GM18498 (cell line): Measurements from ENCODE around the gene GRB10.

Source experiments
- ATAC-seq: cut with Tn5 transposase; IDR thresholded peaks from one replicate; pipeline ENCODE4 v1.9.1; 2021; ENCODE audit warnings: mild to moderate bottlenecking, moderate library complexity; ENCODE audit not compliant: unreplicated experiment

Gene GRB10

DNA sequence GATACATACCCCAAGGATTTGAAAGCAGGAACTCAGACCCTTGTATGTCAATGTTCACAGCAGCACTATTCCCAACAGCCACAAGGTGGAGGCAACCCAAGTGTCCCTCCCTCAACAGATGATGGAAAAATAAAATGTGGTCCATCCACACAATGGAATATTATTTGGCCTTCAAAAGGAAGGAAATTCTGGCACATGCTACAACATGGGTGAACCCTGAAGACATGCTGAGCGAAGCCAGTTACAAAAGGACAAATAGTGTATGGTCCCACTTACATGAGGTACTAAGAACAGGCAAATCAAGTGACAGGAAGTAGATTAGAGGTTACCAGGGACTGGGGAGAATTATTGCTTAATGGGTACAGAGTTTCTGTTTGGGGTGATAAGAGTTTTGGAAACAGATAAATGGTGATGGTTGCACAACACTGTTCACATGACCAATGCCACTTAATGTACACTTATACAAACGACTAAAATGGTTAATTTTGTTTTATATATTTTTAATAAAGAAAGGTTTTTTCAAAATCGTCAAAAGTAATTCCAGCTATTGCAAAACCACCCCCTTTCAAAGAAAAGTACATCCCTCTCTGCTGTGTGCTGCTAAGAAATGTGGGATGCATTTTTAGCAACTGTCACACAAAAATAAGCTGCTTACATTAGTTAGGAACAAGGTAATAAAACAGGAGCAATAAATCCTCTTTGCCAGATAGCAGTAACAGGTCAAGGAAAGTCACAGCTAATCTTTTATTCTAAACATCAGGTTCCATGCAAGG lies 85.7 kb downstream of the GRB10 start:
- no peak for ATAC-seq

DNA sequence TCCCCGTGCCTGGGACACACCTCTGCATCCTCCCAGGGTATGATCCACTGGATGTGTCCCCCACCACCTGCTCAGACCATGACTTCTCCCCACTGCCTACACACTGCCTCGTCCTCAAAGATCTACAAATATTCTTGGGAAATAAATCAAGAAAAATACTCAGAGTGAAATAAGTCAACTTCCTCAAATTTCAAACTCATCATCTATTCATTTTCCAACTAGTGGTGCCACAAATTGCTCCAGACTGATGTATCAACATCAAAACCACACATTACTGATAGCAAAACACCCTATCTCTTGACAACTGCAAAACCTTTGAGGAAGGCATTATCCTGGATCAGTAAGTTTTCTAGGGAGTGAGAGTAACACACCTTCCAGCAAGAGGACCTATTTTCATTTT lies 87.7 kb downstream of the GRB10 start:
- ATAC-seq = no peak

DNA sequence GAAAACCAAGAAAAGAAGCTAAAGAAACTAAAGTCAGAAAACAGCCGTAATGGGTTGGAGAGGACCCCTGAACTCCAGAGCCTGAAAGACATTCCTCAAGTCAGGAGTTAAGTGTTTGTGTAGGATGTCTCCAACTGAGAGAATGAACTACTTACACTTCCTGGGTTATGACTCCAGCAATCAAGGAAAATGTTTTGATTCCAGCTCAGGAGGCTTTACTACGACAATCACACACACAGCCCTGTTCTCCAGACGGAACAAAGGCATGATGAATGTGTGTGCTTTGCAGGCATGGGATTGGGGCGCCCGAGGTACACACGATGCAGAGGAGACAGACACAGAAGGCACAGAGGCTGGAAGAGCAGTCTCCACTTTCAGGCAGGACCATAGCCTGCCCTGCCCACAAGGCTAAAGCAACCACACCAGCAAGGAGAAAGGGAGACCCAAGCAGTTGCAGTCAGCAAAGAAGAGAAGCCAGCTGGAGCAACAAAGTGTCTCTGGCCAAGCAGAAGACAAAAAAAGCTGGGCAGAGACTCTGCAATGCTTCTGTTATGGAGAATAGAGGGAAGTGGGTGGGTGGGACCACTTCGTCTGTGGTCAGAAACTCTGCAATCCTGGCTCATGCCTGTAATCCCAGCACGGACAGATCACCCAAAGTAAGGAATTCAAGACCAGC lies 89.1 kb downstream of the GRB10 start:
- no peak for ATAC-seq

DNA sequence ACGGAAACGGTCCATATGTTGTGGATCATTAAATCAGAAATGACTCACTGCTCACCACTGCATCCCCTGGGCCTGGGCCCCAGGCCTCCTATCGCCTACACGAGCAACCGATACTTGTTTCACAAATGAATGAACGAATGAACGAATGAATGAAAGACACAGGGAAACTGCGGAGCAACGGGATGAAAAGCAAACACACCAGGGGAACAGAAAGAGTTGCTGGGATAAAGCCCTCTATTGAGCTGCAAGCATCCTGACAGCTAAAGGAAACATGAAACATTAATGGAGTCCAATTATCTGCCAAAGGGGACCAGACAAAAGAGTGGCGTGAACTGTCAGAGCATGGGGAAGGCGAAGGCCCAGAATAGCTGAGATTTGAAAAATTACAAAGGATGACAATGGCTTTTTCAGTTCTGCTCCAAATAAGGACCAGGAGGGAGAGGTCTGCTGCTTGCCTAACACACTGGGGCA lies 92.1 kb downstream of the GRB10 start:
- no peak for ATAC-seq

DNA sequence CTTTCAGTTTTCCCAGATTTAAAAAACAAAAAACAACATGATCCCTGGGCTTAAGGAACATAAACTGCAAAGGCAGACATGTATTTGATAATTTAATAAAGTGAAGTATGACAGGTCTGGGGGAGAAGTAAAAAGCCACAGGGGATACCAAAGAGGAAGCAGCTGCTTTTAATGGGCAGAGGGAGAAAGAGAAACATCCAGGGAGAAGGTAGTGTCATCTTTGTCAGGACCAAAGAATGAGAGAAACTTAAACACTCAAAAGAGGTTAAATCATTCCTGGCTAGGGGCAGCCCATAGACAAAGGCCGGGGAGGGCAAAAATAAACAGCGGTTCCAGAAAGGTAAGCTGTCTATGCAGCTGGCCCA lies 94.5 kb downstream of the GRB10 start:
- no peak for ATAC-seq

DNA sequence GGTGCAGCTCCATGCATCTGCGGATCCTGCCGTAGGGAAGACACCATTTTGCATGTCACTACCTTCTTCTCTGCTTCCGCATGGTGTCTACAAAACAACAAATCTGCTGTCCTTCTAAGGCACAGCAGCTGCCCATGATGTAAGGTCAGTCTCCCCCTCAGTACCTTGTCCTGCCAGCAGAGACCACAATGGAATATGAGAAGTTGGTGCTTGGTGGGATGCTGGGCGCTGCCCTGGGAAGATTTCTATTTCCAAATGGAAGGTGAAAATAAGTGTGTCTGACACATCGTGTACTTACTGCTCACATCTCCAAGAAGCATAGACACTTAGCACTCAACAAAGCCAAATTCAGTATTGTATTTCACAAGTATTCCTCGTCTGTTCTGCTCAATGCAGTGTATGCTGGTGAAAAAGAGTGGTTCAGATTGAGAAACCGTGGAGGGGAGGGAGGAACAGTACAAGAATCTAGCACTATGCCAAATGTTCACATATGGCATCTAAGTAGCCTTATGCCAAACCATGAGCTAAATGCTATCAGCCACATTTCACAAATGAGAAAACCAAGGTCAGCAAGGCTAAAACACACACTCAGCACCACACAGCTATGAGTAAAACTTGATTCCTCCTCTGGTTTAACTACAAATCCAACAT lies 95.0 kb downstream of the GRB10 start:
- no peak for ATAC-seq

DNA sequence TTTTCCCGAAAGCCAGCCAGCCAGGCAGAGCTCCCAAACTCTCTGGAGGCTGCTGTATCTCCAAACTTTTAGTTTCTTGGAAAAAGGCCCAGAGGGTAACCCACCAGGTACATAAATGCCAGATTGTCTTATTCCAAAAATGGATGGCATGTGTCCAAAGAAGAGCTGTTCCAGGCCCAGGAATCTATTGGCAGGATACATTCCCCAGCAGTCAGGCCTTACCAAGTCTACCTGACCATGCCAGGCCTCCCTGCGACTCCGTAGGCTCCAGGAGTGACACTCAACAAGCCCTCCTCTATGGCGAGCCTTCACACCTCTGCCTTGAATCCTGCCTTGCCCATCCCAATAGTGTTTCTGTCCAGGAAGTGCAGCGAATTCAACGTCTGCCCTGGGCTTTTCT lies 95.6 kb downstream of the GRB10 start:
- no peak for ATAC-seq

DNA sequence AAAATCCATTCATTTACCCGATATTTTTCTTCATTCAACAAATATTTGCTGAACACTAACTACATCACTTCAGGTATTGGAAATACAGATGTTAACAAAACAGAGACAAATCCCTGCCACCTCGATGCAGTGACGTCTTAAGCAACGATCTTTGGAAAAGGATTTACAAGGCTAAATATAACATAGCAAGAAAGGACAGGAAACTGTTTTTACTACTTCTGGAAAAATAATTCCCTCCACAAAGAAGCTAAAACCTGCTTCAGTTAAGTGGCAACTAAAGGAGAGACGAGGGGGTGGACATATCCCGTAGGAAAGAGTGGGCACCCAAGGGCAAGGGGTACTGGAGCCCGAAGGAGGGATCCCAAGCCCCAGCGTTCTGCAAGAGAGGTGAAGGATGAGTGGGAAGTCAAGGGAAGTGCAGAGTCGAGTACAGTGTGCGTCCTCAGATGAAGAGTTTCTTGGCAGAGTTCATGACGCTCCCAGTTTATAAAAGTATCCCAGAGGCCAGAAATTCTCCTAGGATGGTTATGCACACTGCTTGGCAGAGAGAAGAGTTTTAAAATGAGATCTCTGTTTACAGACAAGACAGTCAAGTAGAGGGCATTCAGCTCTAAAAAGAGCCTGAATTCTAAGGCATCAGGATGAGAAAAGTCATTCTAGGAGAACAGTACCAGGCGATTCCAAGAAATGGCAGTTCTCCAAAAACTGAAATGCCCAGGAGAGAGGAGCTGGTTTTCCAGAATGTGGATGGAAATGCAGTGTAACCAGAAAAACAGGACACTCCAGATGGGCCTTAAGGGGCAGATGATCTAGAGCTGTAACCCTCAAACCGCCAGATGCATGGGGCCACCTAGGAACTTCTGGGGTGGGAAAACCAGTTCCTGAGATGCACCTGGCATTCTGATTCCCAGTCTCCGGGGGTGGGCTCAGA lies 97.3 kb downstream of the GRB10 start:
- ATAC-seq = no peak

DNA sequence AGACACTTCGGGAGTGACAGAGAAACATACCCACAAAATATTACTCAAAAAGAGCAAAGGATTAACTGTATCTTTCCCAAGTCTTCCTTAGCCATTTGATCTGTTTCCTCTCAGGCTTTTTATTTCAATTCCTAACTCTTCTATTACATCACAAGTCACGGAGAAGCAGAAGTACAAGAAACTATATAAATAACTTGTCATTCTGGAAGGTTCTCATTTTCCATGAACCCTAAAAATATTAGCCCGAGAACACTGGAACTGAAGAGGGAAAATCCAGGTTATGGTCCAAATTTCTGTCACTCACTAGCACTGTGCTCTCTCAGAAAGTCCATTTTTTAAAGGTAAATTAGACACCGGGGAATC lies 98.0 kb downstream of the GRB10 start:
- no peak for ATAC-seq

DNA sequence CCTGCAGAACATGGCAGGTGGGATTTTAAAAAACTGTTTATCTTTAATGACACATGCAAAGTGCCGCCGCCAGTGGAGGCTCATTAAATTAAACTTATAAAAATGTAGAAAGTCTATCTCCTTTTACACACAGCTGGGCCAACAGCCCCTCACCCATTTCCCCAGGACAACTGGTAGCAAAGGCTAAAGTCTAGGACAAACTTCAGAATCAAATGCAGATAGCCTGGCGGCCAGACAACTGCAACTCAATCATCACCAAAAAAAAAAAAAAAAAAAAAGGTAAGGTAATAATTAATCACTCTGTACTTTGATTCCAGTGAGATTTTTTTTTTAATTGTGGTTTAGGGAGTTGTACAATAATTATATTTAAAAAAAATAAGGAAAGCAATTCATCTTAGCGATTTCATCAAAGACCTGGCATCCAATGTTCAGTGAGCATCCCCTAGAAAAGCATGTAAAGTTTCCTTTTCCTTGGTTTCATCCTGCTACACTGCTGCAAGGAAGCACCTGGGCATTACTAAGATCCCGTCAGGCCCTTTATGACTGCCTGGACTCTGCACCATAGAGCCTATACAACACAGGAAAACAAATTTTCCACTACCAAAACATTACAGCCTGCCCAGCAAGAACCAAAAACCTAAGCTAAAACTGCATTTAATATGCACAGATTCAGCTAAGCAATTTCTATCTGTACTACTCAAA lies 98.5 kb downstream of the GRB10 start:
- no peak for ATAC-seq

DNA sequence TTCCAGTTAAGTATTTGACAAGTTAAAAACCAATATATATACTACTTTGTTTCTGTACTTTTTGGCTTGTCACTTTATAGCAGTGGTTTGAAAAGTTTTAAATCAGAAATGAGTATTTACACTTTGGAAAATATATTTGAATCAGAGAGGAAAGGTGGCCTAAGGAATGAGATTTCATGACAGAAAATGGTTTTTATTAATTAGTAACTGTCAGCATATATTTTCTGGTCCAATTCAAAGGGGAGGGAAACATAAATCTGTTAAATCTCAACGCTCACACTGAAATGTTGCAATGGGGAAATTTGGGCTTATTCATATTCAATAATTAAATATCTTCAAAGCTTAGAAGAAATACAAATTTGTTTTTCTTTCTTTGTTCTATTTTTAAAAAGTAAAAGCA lies 100.1 kb downstream of the GRB10 start:
- no peak for ATAC-seq

DNA sequence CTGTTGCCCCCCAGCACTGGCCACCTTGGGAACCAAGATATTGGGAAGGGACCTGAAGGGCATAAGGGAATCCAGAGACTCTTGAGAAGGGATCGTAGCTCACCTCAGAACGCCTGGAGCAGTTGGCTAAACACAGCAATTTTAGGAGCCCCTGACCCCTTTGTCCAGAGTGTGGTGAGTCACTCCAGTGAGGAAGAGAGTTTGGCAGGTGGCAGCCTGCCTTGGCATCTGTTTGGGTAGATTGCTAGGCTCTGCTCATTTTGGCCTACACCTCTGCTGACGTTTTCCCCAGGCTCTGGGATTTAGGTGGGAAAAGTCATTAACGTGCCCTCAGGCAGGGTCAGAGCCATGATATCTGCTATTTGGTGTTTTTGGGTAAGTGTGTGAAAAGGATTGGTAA lies 100.6 kb downstream of the GRB10 start:
- ATAC-seq = no peak

DNA sequence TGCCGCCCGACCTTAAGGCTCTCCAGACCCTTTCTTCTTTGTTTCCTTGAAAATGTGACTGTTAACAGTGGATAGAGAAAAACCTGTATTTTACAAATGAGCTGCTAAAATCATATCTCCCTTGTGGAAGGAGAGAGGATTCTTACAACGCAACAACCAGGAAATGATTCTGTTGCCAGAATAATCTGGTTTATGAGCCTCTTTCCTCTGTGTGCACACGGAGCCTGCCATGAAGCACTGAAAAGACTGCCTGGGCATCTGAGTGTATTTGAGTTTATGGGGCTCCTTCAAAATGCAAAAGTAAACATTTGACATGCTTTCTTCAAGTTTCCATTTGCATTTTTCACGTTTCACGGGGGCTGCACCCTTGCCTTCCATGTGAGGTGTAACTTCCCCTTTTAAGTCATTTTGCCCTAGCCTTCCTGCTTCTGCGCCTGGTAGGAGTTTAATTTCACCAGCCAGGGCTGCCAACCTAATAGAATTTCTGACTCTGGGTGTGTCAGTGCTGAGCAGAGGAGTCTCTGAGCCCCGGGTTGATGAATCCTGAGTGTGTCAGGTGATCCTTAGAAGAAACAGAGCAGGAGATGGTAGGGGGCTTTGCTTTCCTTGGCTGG lies 101.2 kb downstream of the GRB10 start:
- peak; percentile 41 for ATAC-seq

DNA sequence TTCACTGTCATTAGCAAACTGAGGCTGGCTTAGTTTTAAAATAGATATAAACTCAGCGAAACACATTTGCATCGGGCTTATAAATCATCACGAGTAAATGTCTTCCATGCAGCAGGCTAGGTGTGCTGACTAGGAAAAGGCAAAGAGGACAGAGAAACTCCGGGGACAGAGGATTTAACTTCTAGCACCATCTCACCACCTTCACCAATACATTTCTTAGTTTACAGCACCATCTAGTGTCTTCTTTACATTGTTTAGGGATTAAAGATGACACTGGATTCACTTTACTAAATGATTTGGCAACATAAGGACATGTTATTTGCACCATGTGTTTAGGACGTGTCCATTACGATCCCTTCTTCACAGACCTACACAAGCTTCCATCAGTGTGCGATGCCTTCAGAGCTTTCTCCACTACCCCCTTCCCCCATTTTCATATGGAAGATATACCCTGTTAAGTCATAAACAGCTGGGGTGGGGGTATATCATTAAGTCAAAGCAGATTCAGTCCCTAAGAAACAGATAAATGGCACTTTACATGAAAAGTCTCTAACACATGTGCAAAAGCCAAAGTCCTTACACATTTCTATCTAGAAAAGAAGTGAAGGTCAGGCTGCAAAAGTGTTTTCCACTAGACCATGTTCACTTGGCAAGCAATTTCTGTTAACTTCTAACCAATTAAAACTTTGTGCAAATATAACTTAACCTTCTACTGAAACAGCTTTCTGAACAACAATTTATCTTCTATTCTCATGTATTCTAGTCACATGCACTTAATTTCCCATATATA lies 103.3 kb downstream of the GRB10 start:
- ATAC-seq = peak; percentile 65

DNA sequence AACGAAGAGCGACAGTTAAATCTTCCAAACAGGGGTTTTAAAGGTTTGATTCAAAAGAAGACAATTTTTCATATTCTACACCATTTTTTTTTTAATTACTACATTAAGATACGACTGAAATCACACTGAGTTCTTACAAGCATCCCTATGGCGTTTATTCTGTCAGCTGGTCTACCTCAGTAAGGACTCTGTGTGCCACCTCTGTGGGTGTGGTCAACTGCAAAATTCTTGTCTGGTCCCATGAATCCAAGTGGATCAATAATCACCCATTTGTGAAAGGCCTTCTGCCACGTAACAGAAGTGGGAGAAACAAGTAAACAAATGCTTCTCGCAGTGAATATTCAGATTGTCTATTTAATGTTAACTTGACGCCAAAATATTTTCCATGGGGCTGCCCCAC lies 104.1 kb downstream of the GRB10 start:
- no peak for ATAC-seq

DNA sequence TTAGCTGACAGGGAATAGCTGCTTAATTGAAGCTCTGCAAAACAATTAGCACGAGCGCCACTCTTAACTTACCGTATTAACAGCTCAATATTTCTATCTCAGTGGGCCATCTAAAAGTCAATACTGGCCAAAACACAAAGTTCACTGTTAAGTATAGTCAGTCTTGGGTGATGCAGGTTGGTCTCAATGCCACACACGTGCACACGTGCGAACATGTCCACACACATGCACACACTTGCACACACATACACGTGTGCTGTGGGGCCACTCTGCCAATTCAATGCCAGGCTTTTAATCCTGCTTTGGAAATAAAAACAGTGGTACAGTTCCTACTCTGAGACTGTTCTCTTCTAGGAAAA lies 105.1 kb downstream of the GRB10 start:
- ATAC-seq = no peak

DNA sequence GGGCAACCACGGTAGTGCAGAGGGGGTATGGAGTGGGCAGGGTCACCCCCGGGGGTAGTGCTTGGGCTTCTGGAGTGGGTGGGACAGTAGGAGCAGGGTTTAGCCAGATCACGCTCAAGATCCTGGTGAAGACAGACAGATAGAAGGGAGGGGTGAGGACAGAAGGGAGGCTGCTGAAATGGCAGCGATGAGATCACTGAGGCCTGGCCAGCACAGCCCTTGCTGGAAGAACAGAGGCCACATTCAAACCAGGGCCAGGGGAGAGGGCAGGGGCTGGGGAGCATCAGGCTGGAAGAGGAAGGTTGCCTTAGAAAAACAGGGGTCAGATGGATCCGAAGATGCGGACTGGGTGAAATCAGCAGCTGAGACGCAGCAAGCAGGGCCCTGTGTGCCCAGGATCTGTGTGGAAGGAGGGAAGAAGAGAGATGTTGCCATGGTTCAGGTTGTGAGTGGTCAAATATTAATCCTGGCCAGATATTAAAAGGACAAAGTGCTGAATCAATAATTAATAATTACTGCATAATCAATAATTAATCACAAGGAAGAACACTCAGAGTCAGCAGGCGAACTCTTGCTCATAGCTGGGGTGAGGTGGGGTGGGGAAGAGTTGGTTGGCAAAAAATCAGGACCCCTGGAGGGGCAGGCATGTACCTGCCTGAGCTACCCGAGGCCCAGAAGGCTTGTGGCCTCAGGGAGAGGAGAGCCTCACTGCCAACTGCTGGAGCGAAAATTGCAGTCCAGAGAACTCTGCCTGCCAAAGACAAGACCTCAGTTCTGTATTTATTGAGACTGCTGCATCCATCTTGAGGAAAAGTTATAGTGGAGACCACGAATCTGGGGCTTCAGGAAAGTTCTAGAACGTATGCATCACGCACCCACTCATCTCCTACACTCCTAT lies 105.7 kb downstream of the GRB10 start:
- ATAC-seq = no peak

DNA sequence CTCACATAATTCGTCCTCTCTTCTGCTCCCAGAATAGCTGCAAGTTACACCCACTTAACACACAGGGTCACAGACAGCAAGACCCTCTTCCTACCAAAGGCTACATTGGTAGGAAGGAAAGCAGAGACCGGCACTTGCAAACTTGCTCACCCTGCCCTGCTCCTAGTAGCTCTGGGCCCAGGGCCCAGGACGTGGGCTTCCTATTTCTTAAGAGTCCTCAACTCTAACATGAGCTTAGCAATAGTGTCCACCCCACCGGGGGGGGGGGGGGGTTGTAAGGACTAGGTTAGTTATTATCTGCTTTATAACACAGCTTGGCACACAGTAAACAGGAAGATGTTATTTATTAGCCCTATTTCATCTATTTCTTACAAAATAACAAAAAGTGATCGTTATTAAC lies 106.6 kb downstream of the GRB10 start:
- no peak for ATAC-seq
